Left lung (tissue), 10 donors: ENCODE data around the gene TCERG1L. TPM values are rescaled to one million over a fixed set of nuclear protein-coding genes. Genes with fewer than 3 reads are reported as not detected.

ENCODE experiments used
- ATAC-seq: fragments of 200-7000 bp; cut with Tn5 transposase; one replicate; pipeline ENCODE4 v1.9.1; 2020; ENCODE audit warnings: moderate library complexity
- DNase-seq, 4 donors: peaks; one replicate each; pipeline ENCODE4 v3.0.0-alpha.2; 2013 to 2020
- H3K27ac ChIP-seq, 2 donors: fragments of 200-600 bp; sonication (generic) in 1 of 2; one replicate each; pipeline versions ENCODE4 v1.5.0 to v1.8.0; 2020 to 2021
- H3K27me3 ChIP-seq, 2 donors: fragments of 200-600 bp; sonication (generic) in 1 of 2; one replicate each; pipeline versions ENCODE4 v1.5.0 to v1.8.0; 2020 to 2021
- H3K36me3 ChIP-seq, 2 donors: fragments of 200-600 bp; sonication (generic) in 1 of 2; one replicate each; pipeline versions ENCODE4 v1.5.0 to v1.8.0; 2020 to 2021
- H3K4me1 ChIP-seq, 2 donors: fragments of 200-600 bp; one replicate each; pipeline ENCODE4 v1.8.0; 2021
- H3K4me3 ChIP-seq, 2 donors: fragments of 200-600 bp; sonication (generic) in 1 of 2; one replicate each; pipeline versions ENCODE4 v1.5.0 to v1.8.0; 2020 to 2021; ENCODE audit warnings: mild to moderate bottlenecking in 1 of 2
- H3K9me3 ChIP-seq, 2 donors: fragments of 200-600 bp; sonication (generic) in 1 of 2; one replicate each; pipeline versions ENCODE4 v1.5.0 to v1.8.0; 2020 to 2021
- CTCF ChIP-seq, 2 donors: fragments of 200-600 bp; sonication (generic) in 1 of 2; IDR thresholded peaks; one replicate each; pipeline versions ENCODE4 v1.5.0 to v1.8.0; 2021; ENCODE audit warnings: antibody characterized with exemption in 2 of 2
- intact Hi-C, 2 donors: fragments of 100-400 bp; cut with DNase I; formaldehyde crosslinking; loops; one replicate each; pipeline versions ENCODE4 v1.11.2 to v1.14.2; 2022
- polyA plus RNA-seq, 6 donors: library from polyadenylated mRNA; unstranded; fragments of 120-200 nt; gene quantifications; one replicate each; pipeline ENCODE4 v1.2.1, GENCODE V29; 2013; ENCODE audit not compliant: insufficient read length in 6 of 6
- total RNA-seq, 2 donors: library from RNA; stranded (reverse); fragmentation: NEBNext Ultra II Directional; extraction: Animal tissue kit (Norgen Biotek cat#: 25700); gene quantifications; one replicate each; pipeline ENCODE4 v1.2.1, GENCODE V29; 2021
- donor health status: DM: no; HTN: yes; CAD: no.
- donor health status: DM: no; HTN: no; CAD: no.

The TCERG1L gene
- total and polyA plus RNA-seq, 8 donors, result 0.35 to 0.72 (median 0.48) TPM; not detected in 2

GRCh38 chr10:131169146-131169545 is 142.4 kb downstream of the TCERG1L start:
- TF ChIP-seq CTCF (IDR thresholded peaks at IDR 0.05), result no peak
- no peaks in the 10 kb centered on the region for H3K4me1 ChIP-seq
- no peaks in the 10 kb centered on the region for H3K36me3 ChIP-seq
- DNase-seq, result no peak
- intact Hi-C loops, result no loop called here
- no peak overlapping the region for H3K27ac ChIP-seq
- no peaks in the 10 kb centered on the region for H3K9me3 ChIP-seq
- peaks cover 0 to 27% of the 10 kb centered on the region in 2 donors for H3K27me3 ChIP-seq
- no peak for ATAC-seq
- H3K4me3 ChIP-seq, result no peak overlapping the region

GRCh38 chr10:131168238-131168875 is 143.2 kb downstream of the TCERG1L start:
- intact Hi-C loops, result no loop called here
- ATAC-seq (no peak), DNase-seq (no peak)

GRCh38 chr10:131167036-131167860 is 144.3 kb downstream of the TCERG1L start:
- no peak for TF ChIP-seq CTCF (IDR thresholded peaks at IDR 0.05)
- intact Hi-C loops, result no loop called here
- no peaks in the 10 kb centered on the region for H3K9me3 ChIP-seq
- ATAC-seq (no peak), DNase-seq (peak in 1 of 4 donors; percentile 74)
- H3K36me3 ChIP-seq, result no peaks in the 10 kb centered on the region
- peaks cover 0 to 11% of the 10 kb centered on the region in 2 donors for H3K27me3 ChIP-seq
- H3K27ac ChIP-seq, result no peak overlapping the region
- H3K4me1 ChIP-seq, result no peaks in the 10 kb centered on the region
- H3K4me3 ChIP-seq, result no peak overlapping the region

More at GRCh38 chr10:131168238-131168875, 143.2 kb downstream of the TCERG1L start:
- no peak for TF ChIP-seq CTCF (IDR thresholded peaks at IDR 0.05)
- Histone ChIP-seq H3K4me3 (no peak overlapping the region), H3K4me1 (no peaks in the 10 kb centered on the region), H3K9me3 (no peaks in the 10 kb centered on the region), H3K27me3 (peaks cover 0 to 19% of the 10 kb centered on the region in 2 donors), H3K36me3 (no peaks in the 10 kb centered on the region), H3K27ac (no peak overlapping the region)

- H3K36me3 ChIP-seq, result no peaks in the 10 kb centered on the region
- no peaks in the 10 kb centered on the region for H3K4me1 ChIP-seq
- no peaks in the 10 kb centered on the region for H3K9me3 ChIP-seq
- H3K27me3 ChIP-seq, result peaks cover 0 to 10% of the 10 kb centered on the region in 2 donors
- DNase-seq, result peak in 1 of 4 donors; percentile 33
- H3K27ac ChIP-seq, result no peak overlapping the region
- TF ChIP-seq CTCF (IDR thresholded peaks at IDR 0.05), result no peak
- ATAC-seq, result no peak
- intact Hi-C loops, result no loop called here
- no peak overlapping the region for H3K4me3 ChIP-seq
Measured at GRCh38 chr10:131166486-131166885, 145.0 kb downstream of the TCERG1L start.

- intact Hi-C loops, result no loop called here
- no peak overlapping the region for H3K27ac ChIP-seq
- H3K4me3 ChIP-seq, result no peak overlapping the region
- TF ChIP-seq CTCF (IDR thresholded peaks at IDR 0.05), result no peak
- peaks cover 0 to 13% of the 10 kb centered on the region in 2 donors for H3K27me3 ChIP-seq
- DNase-seq (no peak), ATAC-seq (no peak)
- no peaks in the 10 kb centered on the region for H3K9me3 ChIP-seq
- H3K4me1 ChIP-seq, result no peaks in the 10 kb centered on the region
- no peaks in the 10 kb centered on the region for H3K36me3 ChIP-seq
Measured at GRCh38 chr10:131165092-131165491, 146.4 kb downstream of the TCERG1L start.
